ENCODE data around the gene EBF3. TPM values are rescaled to one million over a fixed set of nuclear protein-coding genes. Genes with fewer than 3 reads are reported as not detected.

The EBF3 gene
- total and polyA plus RNA-seq, 2 experiments from 2014 or later = 0.27 to 0.49 TPM

GRCh38 chr10:129881641-129882040 lies 82.4 kb downstream of the EBF3 start:
- no peaks in the 10 kb centered on the region for H3K27me3 ChIP-seq (ENCODE audit: insufficient read depth)
- no peaks in the 10 kb centered on the region for H3K36me3 ChIP-seq (ENCODE audit: insufficient read depth)
- H3K9me3 Mint-ChIP-seq = no peaks in the 10 kb centered on the region
- TF ChIP-seq EZH2phosphoT487 (IDR thresholded peaks at IDR 0.05; ENCODE audit: unreplicated experiment) (no peak), ETS1 (IDR thresholded peaks at IDR 0.05) (no peak), STAT1 (IDR thresholded peaks at IDR 0.05; ENCODE audit: unreplicated experiment) (no peak)
- H3K4me1 ChIP-seq (ENCODE audit: insufficient read depth) = no peaks in the 10 kb centered on the region
- peaks cover 7% of the 10 kb centered on the region for H3K27me3 Mint-ChIP-seq (ENCODE audit: insufficient read depth, low read depth, poor library complexity)
- H3K4me1 Mint-ChIP-seq = peaks cover 7% of the 10 kb centered on the region; the same call in 2 of the 3 replicates
- ATAC-seq = no peak
- H4K20me1 ChIP-seq (replicated peaks; ENCODE audit: insufficient read depth) = no peaks in the 10 kb centered on the region
- no peak overlapping the region for H3K4me3 Mint-ChIP-seq
- H3K79me2 ChIP-seq (replicated peaks; ENCODE audit: insufficient read depth) = no peaks in the 10 kb centered on the region
- no peak overlapping the region for H3K27ac ChIP-seq (ENCODE audit: low read depth)
- DNase-seq (ENCODE audit: low spot score) = no peak
- H3F3A ChIP-seq (replicated peaks; ENCODE audit: low read depth) = no peaks in the 10 kb centered on the region
- H2AFZ ChIP-seq = no peak overlapping the region
- H3K27ac Mint-ChIP-seq = no peak overlapping the region
- H3K9me2 ChIP-seq (ENCODE audit: insufficient read depth) = no peaks in the 10 kb centered on the region
- no peaks in the 10 kb centered on the region for H3K36me3 Mint-ChIP-seq (ENCODE audit: low read depth)
- H3K4me2 ChIP-seq = no peak overlapping the region
- no peak overlapping the region for H3K4me3 ChIP-seq

GRCh38 chr10:129880191-129880870 lies 83.7 kb downstream of the EBF3 start:
- Histone ChIP-seq H3K36me3 (ENCODE audit: insufficient read depth) (no peaks in the 10 kb centered on the region), H3F3A (replicated peaks; ENCODE audit: low read depth) (no peaks in the 10 kb centered on the region), H2AFZ (no peak overlapping the region), H3K4me3 (no peak overlapping the region), H3K27ac (ENCODE audit: low read depth) (no peak overlapping the region), H3K79me2 (replicated peaks; ENCODE audit: insufficient read depth) (no peaks in the 10 kb centered on the region), H3K4me2 (no peak overlapping the region), H3K4me1 (ENCODE audit: insufficient read depth) (no peaks in the 10 kb centered on the region), H3K27me3 (ENCODE audit: insufficient read depth) (no peaks in the 10 kb centered on the region), H3K9me2 (ENCODE audit: insufficient read depth) (no peaks in the 10 kb centered on the region), H4K20me1 (replicated peaks; ENCODE audit: insufficient read depth) (no peaks in the 10 kb centered on the region)
- Mint-ChIP-seq H3K36me3 (ENCODE audit: low read depth) (no peaks in the 10 kb centered on the region), H3K9me3 (no peaks in the 10 kb centered on the region), H3K4me3 (no peak overlapping the region), H3K4me1 (peaks cover 7% of the 10 kb centered on the region; the same call in 2 of the 3 replicates), H3K27ac (no peak overlapping the region), H3K27me3 (ENCODE audit: insufficient read depth, low read depth, poor library complexity) (peaks cover 7% of the 10 kb centered on the region)
- no peak for DNase-seq (ENCODE audit: low spot score)
- TF ChIP-seq CTCF (conservative IDR thresholded peaks at IDR 0.05; ENCODE audit: low read depth in 2 of 2) (no peak), ETS1 (IDR thresholded peaks at IDR 0.05) (no peak), ZNF114 (CRISPR knock-in tag; IDR thresholded peaks at IDR 0.05) (no peak), STAT1 (IDR thresholded peaks at IDR 0.05; ENCODE audit: unreplicated experiment) (no peak)
- no peak for ATAC-seq
